SK-N-SH treated with all-trans-retinoic acid at 6 μM for 48 hours (cell line): Measurements from ENCODE around the gene CCR7.

Source experiments
- ARNTL ChIP-seq: fragments of 450-650 bp; formaldehyde crosslinking; IDR thresholded peaks from 2 replicates; pipeline ENCODE4 v1.5.0; 2020; ENCODE audit warnings: low read depth, mild to moderate bottlenecking, moderate library complexity, borderline replicate concordance
- ISL1 ChIP-seq: fragments of 250-450 bp; sonication (Bioruptor Pico); IDR thresholded peaks from 2 replicates; pipeline ENCODE4 v2.1.2; 2022; ENCODE audit warnings: mild to moderate bottlenecking, moderate library complexity
- POU6F1 ChIP-seq: fragments of 250-450 bp; sonication (Bioruptor Pico); IDR thresholded peaks from 2 replicates; pipeline ENCODE4 v1.8.0; 2021; ENCODE audit warnings: low read depth, mild to moderate bottlenecking, moderate library complexity, borderline replicate concordance
- TOX ChIP-seq: fragments of 250-450 bp; sonication (Bioruptor Pico); IDR thresholded peaks from 2 replicates; pipeline ENCODE4 v1.8.0; 2021; ENCODE audit warnings: mild to moderate bottlenecking, moderate library complexity, borderline replicate concordance

DNA sequence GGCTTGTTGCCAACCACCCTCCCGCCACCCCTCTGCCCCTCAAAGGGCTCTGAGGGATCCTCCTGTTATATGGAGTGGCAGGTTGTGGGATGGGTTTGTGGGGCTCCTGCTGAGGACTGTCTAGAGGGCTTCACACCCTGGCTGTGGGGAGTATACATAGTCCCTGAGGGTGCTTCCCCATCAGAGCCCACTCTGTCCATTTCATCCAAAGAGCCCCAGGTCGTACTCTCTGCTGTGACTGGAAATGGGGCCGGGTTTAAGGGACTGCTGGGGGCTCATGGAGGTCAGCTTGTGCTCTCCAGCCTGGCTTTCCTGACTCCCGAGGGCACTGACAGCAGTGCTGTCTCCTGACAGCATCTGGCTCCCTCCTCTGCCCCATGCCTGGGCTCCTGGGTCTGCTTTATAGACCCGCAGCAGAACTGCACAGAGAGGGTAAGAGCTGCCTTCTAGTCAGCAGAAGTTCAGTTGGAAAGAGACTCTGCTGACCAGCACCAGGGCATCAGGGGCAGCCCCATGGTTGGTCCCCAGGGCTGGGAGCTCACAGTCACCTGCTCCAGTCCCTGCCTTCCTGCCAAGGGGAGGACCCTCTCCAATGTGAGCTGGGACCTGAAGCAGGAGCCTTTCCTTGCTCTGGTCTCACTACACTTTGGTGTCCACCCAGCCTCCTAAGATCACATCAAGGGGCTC is 46.0 kb downstream of the CCR7 start:
- TF ChIP-seq ISL1 (CRISPR knock-in tag) (no peak), POU6F1 (CRISPR knock-in tag) (no peak), TOX (no peak), ARNTL (CRISPR knock-in tag) (no peak)
